Transverse colon (tissue), 4 donors: Measurements from ENCODE around the gene MAFG. TPM values are rescaled to one million over a fixed set of nuclear protein-coding genes. Genes with fewer than 3 reads are reported as not detected.

Experiments
- DNase-seq: peaks from one replicate; pipeline ENCODE4 v3.0.0-alpha.2; 2019
- H3K27ac ChIP-seq, 4 donors: fragments of 200-600 bp; sonication (generic); 2 replicates each; pipeline ENCODE4 v1.5.1; 2016 to 2018; ENCODE audit warnings: inconsistent platforms in 4 of 4
- H3K27me3 ChIP-seq: fragments of 200-600 bp; sonication (generic); 2 replicates; pipeline ENCODE4 v1.5.1; 2017; ENCODE audit warnings: inconsistent platforms
- H3K36me3 ChIP-seq, 4 donors: fragments of 200-600 bp; sonication (generic); 2 replicates each; pipeline ENCODE4 v1.5.1; 2017 to 2019; ENCODE audit warnings: inconsistent platforms in 4 of 4
- H3K4me1 ChIP-seq, 4 donors: fragments of 200-600 bp; sonication (generic); 2 replicates each; pipeline ENCODE4 v1.5.1; 2017 to 2020; ENCODE audit warnings: inconsistent platforms in 4 of 4
- H3K4me3 ChIP-seq, 4 donors: fragments of 200-600 bp; sonication (generic); 1 replicate in 1 of 4; 2 replicates in 3 of 4; pipeline versions ENCODE4 v1.5.1 to v1.6.1; 2017 to 2019; ENCODE audit warnings: inconsistent platforms in 4 of 4
- H3K9me3 ChIP-seq, 2 donors: fragments of 200-600 bp; sonication (generic); 2 replicates each; pipeline ENCODE4 v1.5.1; 2017 to 2019; ENCODE audit warnings: inconsistent platforms in 2 of 2
- EP300 ChIP-seq: sonication (generic); formaldehyde crosslinking; IDR thresholded peaks from one replicate; pipeline ENCODE4 v1.6.1; 2017; ENCODE audit warnings: antibody characterized with exemption, low read depth
- POLR2A ChIP-seq: fragments of 450-650 bp; IDR thresholded peaks from one replicate; pipeline ENCODE4 v1.6.1; 2016; ENCODE audit warnings: antibody characterized with exemption, mild to moderate bottlenecking, moderate library complexity
- POLR2AphosphoS5 ChIP-seq, 3 donors: sonication (generic); formaldehyde crosslinking; IDR thresholded peaks; one replicate each; pipeline ENCODE4 v1.6.1; 2016; ENCODE audit warnings: antibody characterized with exemption in 3 of 3
- WGBS, 2 donors: methylation state at CpG; one replicate each; pipeline ENCODE4 v1.1.5; 2018; ENCODE audit warnings: low coverage in 1 of 2; 5-methylcytosine and 5-hydroxymethylcytosine counted together
- in situ Hi-C, 4 donors: fragments of 200-750 bp; cut with MboI; loops; one replicate each; pipeline versions ENCODE4 v1.15.0 to v1.15.1; 2017; ENCODE audit warnings: low sequenced_read_pairs in 3 of 4, low pct_ligation_motif_present in 1 of 4, low pct_unique_long_range_greater_than_20kb in 1 of 4
- intact Hi-C: fragments of 100-400 bp; cut with DNase I; formaldehyde crosslinking; loops from one replicate; pipeline ENCODE4 v1.15.1; 2023; ENCODE audit warnings: low total_unique reads
- total RNA-seq, 4 donors: library from RNA; depleted of rRNA; stranded (reverse); fragments of >200 nt; gene quantifications; one replicate each; pipeline ENCODE4 v1.1.0, GENCODE V29; 2016
- TF ChIP-seq, protein P1 (sequence below), 5 experiments: fragments of 200-600 bp in 3 of 5; fragments of 450-650 bp in 2 of 5; sonication (generic) in 3 of 5; IDR thresholded peaks; 1 replicate in 2 of 5; 2 replicates in 3 of 5; pipeline ENCODE4 v1.5.1; 2016 to 2017; ENCODE audit warnings: antibody characterized with exemption in 5 of 5, inconsistent platforms in 3 of 5, mild to moderate bottlenecking in 2 of 5, moderate library complexity in 1 of 5

The MAFG gene
- total RNA-seq, 4 donors from 2014 or later = 22.4 to 34.4 (median 24.3) TPM

- H3K36me3 ChIP-seq = peaks cover 0 to 30% (median 4%) of the 10 kb centered on the region in 4 donors
- TF ChIP-seq, protein P1, sequence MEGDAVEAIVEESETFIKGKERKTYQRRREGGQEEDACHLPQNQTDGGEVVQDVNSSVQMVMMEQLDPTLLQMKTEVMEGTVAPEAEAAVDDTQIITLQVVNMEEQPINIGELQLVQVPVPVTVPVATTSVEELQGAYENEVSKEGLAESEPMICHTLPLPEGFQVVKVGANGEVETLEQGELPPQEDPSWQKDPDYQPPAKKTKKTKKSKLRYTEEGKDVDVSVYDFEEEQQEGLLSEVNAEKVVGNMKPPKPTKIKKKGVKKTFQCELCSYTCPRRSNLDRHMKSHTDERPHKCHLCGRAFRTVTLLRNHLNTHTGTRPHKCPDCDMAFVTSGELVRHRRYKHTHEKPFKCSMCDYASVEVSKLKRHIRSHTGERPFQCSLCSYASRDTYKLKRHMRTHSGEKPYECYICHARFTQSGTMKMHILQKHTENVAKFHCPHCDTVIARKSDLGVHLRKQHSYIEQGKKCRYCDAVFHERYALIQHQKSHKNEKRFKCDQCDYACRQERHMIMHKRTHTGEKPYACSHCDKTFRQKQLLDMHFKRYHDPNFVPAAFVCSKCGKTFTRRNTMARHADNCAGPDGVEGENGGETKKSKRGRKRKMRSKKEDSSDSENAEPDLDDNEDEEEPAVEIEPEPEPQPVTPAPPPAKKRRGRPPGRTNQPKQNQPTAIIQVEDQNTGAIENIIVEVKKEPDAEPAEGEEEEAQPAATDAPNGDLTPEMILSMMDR (IDR thresholded peaks at IDR 0.05) = no peak
- TF ChIP-seq EP300 (no peak), POLR2AphosphoS5 (IDR thresholded peaks at IDR 0.05) (no peak)
- 97% methylated on average over 21 of the region's 22 CpGs; no CpG with 5 or more reads in 1 of the 2 donors for WGBS, 2 donors
- peaks cover 10 to 17% (median 13%) of the 10 kb centered on the region in 4 donors for H3K4me1 ChIP-seq
- H3K27ac ChIP-seq = no peak overlapping the region
- intact Hi-C loops (no loop called here), in situ Hi-C loops (no loop called here)
- H3K9me3 ChIP-seq = no peaks in the 10 kb centered on the region
- no peak for DNase-seq
- no peak overlapping the region for H3K4me3 ChIP-seq
- H3K27me3 ChIP-seq = peaks cover 21% of the 10 kb centered on the region
These were observed 27.9 kb downstream of the MAFG start for GRCh38 chr17:81899514-81900166.

DNA sequence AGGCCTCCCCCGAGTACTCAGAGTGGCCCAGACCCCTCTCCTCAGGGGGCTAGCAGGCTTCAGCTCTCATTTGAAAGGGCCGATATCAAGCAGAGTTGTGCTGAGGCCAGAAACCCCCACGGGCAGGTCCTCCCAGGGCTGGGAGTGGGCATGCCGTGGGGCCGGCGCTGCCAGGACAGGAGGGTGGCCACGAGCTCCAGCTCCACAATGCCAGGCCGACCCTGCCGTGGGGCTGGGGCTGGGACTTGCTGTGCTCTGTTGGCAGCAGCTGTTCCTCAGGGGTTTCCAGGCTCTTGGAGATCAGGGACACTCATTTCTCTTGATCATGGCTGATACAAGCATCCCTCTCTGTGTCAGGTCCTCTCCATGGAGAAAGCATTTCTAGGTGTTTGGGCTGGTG lies 28.6 kb downstream of the MAFG start:
- in situ Hi-C loops = no loop called here
- H3K27ac ChIP-seq = no peak overlapping the region
- 94% methylated on average over 9 of the region's 9 CpGs; no CpG with 5 or more reads in 1 of the 2 donors for WGBS, 2 donors
- no peak for TF ChIP-seq EP300
- TF ChIP-seq POLR2AphosphoS5 (IDR thresholded peaks at IDR 0.05) = no peak
- TF ChIP-seq, protein P1 (IDR thresholded peaks at IDR 0.05) = no peak
- H3K4me3 ChIP-seq = no peak overlapping the region
- peaks cover 10 to 17% (median 13%) of the 10 kb centered on the region in 4 donors for H3K4me1 ChIP-seq
- peaks cover 0 to 30% (median 4%) of the 10 kb centered on the region in 4 donors for H3K36me3 ChIP-seq
- H3K27me3 ChIP-seq = peaks cover 21% of the 10 kb centered on the region
- no peak for DNase-seq
- intact Hi-C loops = no loop called here
- H3K9me3 ChIP-seq = no peaks in the 10 kb centered on the region

- Histone ChIP-seq H3K27me3 (peaks cover 21% of the 10 kb centered on the region), H3K36me3 (peaks cover 0 to 30% (median 4%) of the 10 kb centered on the region in 4 donors), H3K27ac (no peak overlapping the region), H3K4me1 (peaks cover 10 to 17% (median 13%) of the 10 kb centered on the region in 4 donors), H3K9me3 (no peaks in the 10 kb centered on the region), H3K4me3 (no peak overlapping the region)
- WGBS, 2 donors = 90 to 93% methylated on average over 5 to 19 of the region's 19 CpGs
- intact Hi-C loops (no loop called here), in situ Hi-C loops (no loop called here)
- no peak for TF ChIP-seq EP300
- TF ChIP-seq, protein P1 (IDR thresholded peaks at IDR 0.05) = no peak
- TF ChIP-seq POLR2AphosphoS5 (IDR thresholded peaks at IDR 0.05) = no peak
- no peak for TF ChIP-seq POLR2A
- DNase-seq = no peak
These were observed 29.3 kb downstream of the MAFG start for GRCh38 chr17:81898029-81898866.

GRCh38 chr17:81895400-81895799 lies 32.1 kb downstream of the MAFG start:
- in situ Hi-C loops (no loop called here), intact Hi-C loops (no loop called here)
- H3K9me3 ChIP-seq = no peaks in the 10 kb centered on the region
- H3K36me3 ChIP-seq = peaks cover 0 to 30% (median 4%) of the 10 kb centered on the region in 4 donors
- no peak overlapping the region for H3K4me3 ChIP-seq
- no peaks in the 10 kb centered on the region for H3K27me3 ChIP-seq
- no peak for DNase-seq
- TF ChIP-seq POLR2AphosphoS5 (IDR thresholded peaks at IDR 0.05) (no peak), POLR2A (no peak), EP300 (no peak)
- TF ChIP-seq, protein P1 (IDR thresholded peaks at IDR 0.05) = no peak
- no peak overlapping the region for H3K27ac ChIP-seq
- H3K4me1 ChIP-seq = peaks cover 7 to 15% (median 12%) of the 10 kb centered on the region in 4 donors
- WGBS, 2 donors = 88 to 96% methylated on average over 4 to 11 of the region's 11 CpGs
